ENCODE results near the gene FHIT. TPM values are rescaled to one million over a fixed set of nuclear protein-coding genes. Genes with fewer than 3 reads are reported as not detected.

The FHIT gene
- total and polyA plus RNA-seq, 2 of the 4 experiments (the other 2 are of a cell fraction), result 0.07 TPM; not detected in 1

GRCh38 chr3:60453326-60453725, 797.9 kb downstream of the FHIT start:
- no peak for ATAC-seq (ENCODE audit: low read depth)
- H4K8ac ChIP-seq (ENCODE audit: low read depth in 2 of 2, low read length in 2 of 2), result no peak overlapping the region
- WGBS, 2 experiments (ENCODE audit: extremely low coverage in 2 of 2, insufficient read length in 1 of 2), result no CpG with 5 or more reads among the region's 3 CpGs
- no peaks in the 10 kb centered on the region for H3K27me3 ChIP-seq (ENCODE audit: control insufficient read depth, insufficient read depth, low read length)
- H2BK120ac ChIP-seq (ENCODE audit: low read depth, low read length), result no peak overlapping the region
- no peaks in the 10 kb centered on the region for H3K79me1 ChIP-seq (ENCODE audit: low read depth in 1 of 2, low read length in 2 of 2)
- H2BK5ac ChIP-seq (ENCODE audit: low read depth, low read length, poor library complexity, severe bottlenecking), result no peak overlapping the region
- H3K9ac ChIP-seq (ENCODE audit: low read depth, low read length), result no peak overlapping the region
- no peaks in the 10 kb centered on the region for H3K9me1 ChIP-seq (ENCODE audit: insufficient read depth, low read length)
- TF ChIP-seq MXI1 (IDR thresholded peaks at IDR 0.05; ENCODE audit: borderline replicate concordance, low read depth, low read length) (no peak), FOS (IDR thresholded peaks at IDR 0.05; ENCODE audit: low read depth, low read length) (no peak), SMC3 (IDR thresholded peaks at IDR 0.05; ENCODE audit: low read depth, low read length) (no peak), BHLHE40 (IDR thresholded peaks at IDR 0.05; ENCODE audit: low read depth, low read length) (no peak), ELK1 (IDR thresholded peaks at IDR 0.05; ENCODE audit: borderline replicate concordance, low read depth, low read length) (no peak), CEBPB (IDR thresholded peaks at IDR 0.05; ENCODE audit: low read depth, low read length) (no peak), MAZ (IDR thresholded peaks at IDR 0.05; ENCODE audit: borderline replicate concordance, low read depth, low read length) (no peak), RFX5 (IDR thresholded peaks at IDR 0.05; ENCODE audit: low read depth, low read length) (no peak), RCOR1 (IDR thresholded peaks at IDR 0.05; ENCODE audit: insufficient replicate concordance, low read length) (no peak), MAFK (IDR thresholded peaks at IDR 0.05; ENCODE audit: low read depth, low read length) (no peak), USF2 (IDR thresholded peaks at IDR 0.05; ENCODE audit: low read depth, low read length) (no peak), NFE2L2 (IDR thresholded peaks at IDR 0.05; ENCODE audit: low read depth, low read length) (no peak), RAD21 (IDR thresholded peaks at IDR 0.05; ENCODE audit: low read length) (no peak), CHD1 (IDR thresholded peaks at IDR 0.05; ENCODE audit: low read depth, low read length) (no peak), POLR2A (IDR thresholded peaks at IDR 0.05; ENCODE audit: low read depth, low read length) (no peak), CTCF (conservative IDR thresholded peaks at IDR 0.05; ENCODE audit: low read depth, low read length) (no peak)
- H2AFZ ChIP-seq (replicated peaks; ENCODE audit: low read length, poor library complexity), result no peak overlapping the region
- H3K9me3 ChIP-seq (ENCODE audit: control insufficient read depth, insufficient read depth, low read length), result no peaks in the 10 kb centered on the region
- H3K27ac ChIP-seq (ENCODE audit: insufficient read depth, low read length), result no peak overlapping the region
- dilution Hi-C loops (cut with HindIII; ENCODE audit: low sequenced_read_pairs, unreplicated experiment) (no loop called here), intact Hi-C loops (cut with micrococcal nuclease) (no loop called here), in situ Hi-C loops (cut with MboI; ENCODE audit: low sequenced_read_pairs) (no loop called here)
- H3K36me3 ChIP-seq (ENCODE audit: control insufficient read depth, insufficient read depth, low read length), result no peaks in the 10 kb centered on the region
- no peaks in the 10 kb centered on the region for H3K4me1 ChIP-seq (ENCODE audit: control insufficient read depth, insufficient read depth, low read length)
- no peak overlapping the region for H2BK15ac ChIP-seq (ENCODE audit: low read depth, low read length)
- H3K18ac ChIP-seq (ENCODE audit: low read depth, low read length), result no peak overlapping the region
- no peak overlapping the region for H3K14ac ChIP-seq (replicated peaks; ENCODE audit: low read depth, low read length)
- no peak overlapping the region for H4K5ac ChIP-seq (ENCODE audit: low read depth, low read length)
- no TSS peak for BruUV-seq (replicated peaks)
- H3K4ac ChIP-seq (ENCODE audit: low read depth, low read length), result no peak overlapping the region
- H2AK9ac ChIP-seq (replicated peaks; ENCODE audit: low read depth, low read length, poor library complexity), result no peak overlapping the region
- ChIA-PET CTCF (no interaction called here), POLR2A (ENCODE audit: unreplicated experiment) (no interaction called here)
- H4K20me1 ChIP-seq (ENCODE audit: insufficient read depth, low read length), result no peaks in the 10 kb centered on the region
- H3K4me2 ChIP-seq (ENCODE audit: low read depth, low read length), result no peak overlapping the region
- H2AK5ac ChIP-seq (ENCODE audit: low read depth, low read length), result no peak overlapping the region
- no peak overlapping the region for H3K56ac ChIP-seq (ENCODE audit: extremely low read depth, insufficient read depth, low read length)
- no peak overlapping the region for H2BK20ac ChIP-seq (ENCODE audit: low read depth, low read length)
- no peak overlapping the region for H3K23ac ChIP-seq (ENCODE audit: low read depth, low read length)
- H3K4me3 ChIP-seq (ENCODE audit: insufficient read depth, low read depth, low read length), result no peak overlapping the region
- DNase-seq, result no peak
- no peak overlapping the region for H4K91ac ChIP-seq (ENCODE audit: insufficient read depth, low read depth, low read length)
